Body of pancreas (tissue), 4 donors: Measurements from ENCODE around the gene VAV2. TPM values are rescaled to one million over a fixed set of nuclear protein-coding genes. Genes with fewer than 3 reads are reported as not detected.

Source experiments
- ATAC-seq: fragments of 150-250 bp; one replicate; pipeline ENCODE4 v1.9.1; 2016
- DNase-seq, 4 donors: peaks; one replicate each; pipeline ENCODE4 v3.0.0-alpha.2; 2019
- H3K27ac ChIP-seq, 4 donors: fragments of 200-600 bp; sonication (generic); 1 replicate in 3 of 4; 2 replicates in 1 of 4; pipeline versions ENCODE4 v1.5.1 to v1.6.1; 2016 to 2019; ENCODE audit warnings: mild to moderate bottlenecking in 1 of 4, mixed read lengths in 1 of 4, moderate library complexity in 1 of 4
- H3K27me3 ChIP-seq, 2 donors: fragments of 200-600 bp; sonication (generic); one replicate each; pipeline ENCODE4 v1.6.0; 2016; ENCODE audit warnings: mild to moderate bottlenecking in 1 of 2
- H3K36me3 ChIP-seq, 2 donors: fragments of 200-600 bp; sonication (generic); replicated peaks in 1 of 2; 2 replicates each; pipeline ENCODE4 v1.5.1; 2016; ENCODE audit warnings: low read depth in 2 of 2; ENCODE audit not compliant: insufficient read depth in 1 of 2
- H3K4me1 ChIP-seq: fragments of 200-600 bp; sonication (generic); one replicate; pipeline ENCODE4 v1.6.0; 2016
- H3K4me3 ChIP-seq, 2 donors: fragments of 200-600 bp; sonication (generic); 1 replicate in 1 of 2; 2 replicates in 1 of 2; pipeline ENCODE4 v1.5.1; 2016 to 2019
- H3K9me3 ChIP-seq, 3 donors: fragments of 200-600 bp; sonication (generic); 1 replicate in 2 of 3; 2 replicates in 1 of 3; pipeline ENCODE4 v1.5.1; 2016
- CTCF ChIP-seq, 7 experiments: fragments of 450-650 bp in 4 of 7; fragments of 200-600 bp in 3 of 7; sonication (generic) in 3 of 7; IDR thresholded peaks; one replicate each; pipeline ENCODE4 v1.5.1; 2016 to 2019; ENCODE audit warnings: antibody characterized with exemption in 7 of 7
- POLR2A ChIP-seq, 3 donors: fragments of 450-650 bp; IDR thresholded peaks; one replicate each; pipeline ENCODE4 v1.6.1; 2016; ENCODE audit warnings: antibody characterized with exemption in 3 of 3, mild to moderate bottlenecking in 2 of 3
- WGBS, 2 donors: methylation state at CpG; one replicate each; pipeline ENCODE4 v1.1.5; 2017; 5-methylcytosine and 5-hydroxymethylcytosine counted together
- intact Hi-C: fragments of 100-400 bp; cut with DNase I; formaldehyde crosslinking; loops from one replicate; pipeline ENCODE4 v1.15.1; 2023
- total RNA-seq, 2 donors: library from RNA; depleted of rRNA; stranded (reverse); fragments of >200 nt; gene quantifications; one replicate each; pipeline ENCODE4 v1.1.0, GENCODE V29; 2016

VAV2 gene
- total RNA-seq, 2 donors from 2014 or later, result 31.6 to 32.3 TPM

GRCh38 chr9:133737774-133738639 is 254.1 kb downstream of the VAV2 start, which contains the start of gene SARDH:
SARDH (minus strand) TSS chr9:133738352; CDS start chr9:133734173, 4,179 bp downstream.
- WGBS, 2 donors, result 17 to 27% methylated on average over 4 to 23 of the region's 25 CpGs
- DNase-seq, result peak; percentile 69 to 82 (median 75)
- peak within 1 kb of the TSS; percentile 12 to 83 (median 67) for H3K27ac ChIP-seq
- H3K27me3 ChIP-seq, result no peaks in the 10 kb centered on the region
- peaks cover 30% of the 10 kb centered on the region for H3K4me1 ChIP-seq
- ATAC-seq, result peak; percentile 73
- peak within 1 kb of the TSS; percentile 0 to 34 for H3K4me3 ChIP-seq
- no peaks in the 10 kb centered on the region for H3K9me3 ChIP-seq
- H3K36me3 ChIP-seq, result no peaks in the 10 kb centered on the region
- TF ChIP-seq CTCF (IDR thresholded peaks at IDR 0.05) (no peak), POLR2A (IDR thresholded peaks at IDR 0.05) (peak; percentile 23 to 66 (median 66))
- intact Hi-C loops, result no loop called here

- TF ChIP-seq POLR2A (IDR thresholded peaks at IDR 0.05), result no peak
- no peak for TF ChIP-seq CTCF (IDR thresholded peaks at IDR 0.05)
- ATAC-seq (peak; percentile 60), DNase-seq (peak; percentile 55 to 73 (median 62))
- Histone ChIP-seq H3K9me3 (no peaks in the 10 kb centered on the region), H3K27ac (peak overlapping the region in 3 of 4 donors; percentile 61 to 83 (median 73)), H3K36me3 (no peaks in the 10 kb centered on the region), H3K4me1 (peaks cover 30% of the 10 kb centered on the region), H3K4me3 (peak overlapping the region; percentile 0 to 34), H3K27me3 (no peaks in the 10 kb centered on the region)
- 17 to 25% methylated on average over 9 to 13 of the region's 15 CpGs for WGBS, 2 donors
- intact Hi-C loops, result no loop called here
Measured at GRCh38 chr9:133737071-133737773, 254.9 kb downstream of the VAV2 start.

GRCh38 chr9:133735931-133736330 is 256.2 kb downstream of the VAV2 start:
- H3K27ac ChIP-seq, result no peak overlapping the region
- no peak overlapping the region for H3K4me3 ChIP-seq
- ATAC-seq, result no peak
- H3K36me3 ChIP-seq, result no peaks in the 10 kb centered on the region
- peaks cover 37% of the 10 kb centered on the region for H3K4me1 ChIP-seq
- 55 to 69% methylated on average over 7 to 8 of the region's 8 CpGs for WGBS, 2 donors
- no peaks in the 10 kb centered on the region for H3K9me3 ChIP-seq
- intact Hi-C loops, result no loop called here
- no peaks in the 10 kb centered on the region for H3K27me3 ChIP-seq
- peak in 1 of 4 donors; percentile 9 for DNase-seq
- TF ChIP-seq POLR2A (IDR thresholded peaks at IDR 0.05), result no peak

GRCh38 chr9:133735415-133735775 is 256.7 kb downstream of the VAV2 start:
- H3K4me1 ChIP-seq, result peaks cover 39% of the 10 kb centered on the region
- no peak overlapping the region for H3K27ac ChIP-seq
- H3K9me3 ChIP-seq, result no peaks in the 10 kb centered on the region
- intact Hi-C loops, result no loop called here
- H3K36me3 ChIP-seq, result no peaks in the 10 kb centered on the region
- DNase-seq, result no peak
- no peak overlapping the region for H3K4me3 ChIP-seq
- WGBS, 2 donors, result 48 to 65% methylated on average over 6 to 10 of the region's 10 CpGs
- H3K27me3 ChIP-seq, result no peaks in the 10 kb centered on the region
- TF ChIP-seq POLR2A (IDR thresholded peaks at IDR 0.05) (no peak), CTCF (IDR thresholded peaks at IDR 0.05) (no peak)
- no peak for ATAC-seq
